SIG-M5 (cell line): Measurements from ENCODE around the gene SSR2.

ENCODE experiments used
- DNase-seq: peaks from one replicate; lab custom pipeline; 2025; lab: John Stamatoyannopoulos, UW

The SSR2 gene

GRCh38 chr1:156020293-156021092 is at the start of gene SSR2:
SSR2 (minus strand) TSS chr1:156020951; CDS start chr1:156020167, 784 bp downstream.
- peak; percentile 91 for DNase-seq

DNA sequence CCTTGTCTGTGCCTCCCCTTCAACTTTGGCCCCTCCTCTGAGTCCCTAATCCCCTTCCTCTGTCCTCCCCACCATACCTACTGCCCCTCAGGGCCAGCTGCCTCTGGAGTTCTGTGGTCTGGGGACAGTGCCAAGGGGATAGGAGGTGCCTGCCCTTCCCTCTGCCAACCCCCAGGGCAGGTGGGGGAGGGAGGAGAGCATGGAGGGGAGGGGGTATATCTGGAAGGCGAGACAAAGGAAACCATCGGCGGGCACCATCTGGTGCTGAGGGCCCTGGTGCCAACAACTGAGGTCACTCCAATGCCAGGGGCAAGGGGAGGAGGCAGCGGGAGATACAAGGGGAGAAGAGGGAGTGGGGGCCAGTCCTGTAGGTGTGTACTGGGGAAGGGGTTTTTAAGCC is 49.8 kb upstream of the SSR2 start:
- no peak for DNase-seq

- no peak for DNase-seq
Observed at GRCh38 chr1:156069490-156070455, 49.0 kb upstream of the SSR2 start.

DNA sequence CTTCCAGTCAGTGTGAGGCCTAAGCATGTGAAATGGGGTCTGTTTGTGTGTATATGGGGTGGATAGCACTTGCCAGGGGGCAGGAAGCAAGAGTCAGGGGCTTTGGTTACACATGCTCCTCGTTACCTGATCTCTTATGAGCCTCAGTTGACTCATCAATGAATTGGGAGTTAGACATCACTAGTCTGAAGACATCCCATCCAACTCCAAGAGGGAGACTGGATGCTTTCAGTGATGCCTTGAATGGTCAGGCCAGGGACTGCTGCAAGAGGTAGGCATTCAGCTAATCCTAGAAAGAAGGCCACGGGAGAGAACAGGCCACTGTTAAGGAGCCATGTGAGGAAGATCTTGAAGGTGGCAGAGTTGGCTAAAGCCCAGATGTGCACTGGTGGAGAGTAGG is 46.5 kb upstream of the SSR2 start:
- no peak for DNase-seq

DNA sequence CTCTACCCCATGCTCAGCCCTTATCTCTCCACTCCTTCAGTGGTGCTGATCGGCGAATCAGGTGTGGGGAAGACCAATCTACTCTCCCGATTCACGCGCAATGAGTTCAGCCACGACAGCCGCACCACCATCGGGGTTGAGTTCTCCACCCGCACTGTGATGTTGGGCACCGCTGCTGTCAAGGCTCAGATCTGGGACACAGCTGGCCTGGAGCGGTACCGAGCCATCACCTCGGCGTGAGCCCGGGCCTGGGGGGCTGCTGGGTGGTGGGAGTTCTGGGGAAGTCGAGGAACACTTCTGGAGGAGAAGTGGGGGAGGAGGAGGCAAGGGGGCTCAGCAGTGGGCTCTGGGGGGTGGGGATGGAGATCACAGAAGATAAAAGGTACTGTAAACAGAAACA is 45.1 kb upstream of the SSR2 start:
- no peak for DNase-seq

DNA sequence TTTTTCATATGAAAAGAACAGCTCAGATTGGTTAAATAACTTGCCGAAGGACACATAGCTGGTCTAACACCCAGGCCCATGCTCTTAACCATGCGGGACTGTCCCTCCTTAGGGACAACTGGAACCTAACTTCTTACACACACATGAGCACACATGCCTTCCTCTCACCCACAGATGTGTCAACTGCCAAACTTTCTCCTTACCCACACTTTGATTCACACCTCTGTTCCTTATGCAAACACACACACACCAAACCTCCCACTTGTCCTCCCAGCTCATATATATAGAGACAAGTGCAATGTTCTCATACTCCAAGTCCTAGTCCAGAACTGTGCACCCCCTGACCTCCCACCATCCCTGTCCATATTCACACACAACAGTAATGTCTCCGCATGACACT is 44.5 kb upstream of the SSR2 start:
- DNase-seq, result no peak

DNA sequence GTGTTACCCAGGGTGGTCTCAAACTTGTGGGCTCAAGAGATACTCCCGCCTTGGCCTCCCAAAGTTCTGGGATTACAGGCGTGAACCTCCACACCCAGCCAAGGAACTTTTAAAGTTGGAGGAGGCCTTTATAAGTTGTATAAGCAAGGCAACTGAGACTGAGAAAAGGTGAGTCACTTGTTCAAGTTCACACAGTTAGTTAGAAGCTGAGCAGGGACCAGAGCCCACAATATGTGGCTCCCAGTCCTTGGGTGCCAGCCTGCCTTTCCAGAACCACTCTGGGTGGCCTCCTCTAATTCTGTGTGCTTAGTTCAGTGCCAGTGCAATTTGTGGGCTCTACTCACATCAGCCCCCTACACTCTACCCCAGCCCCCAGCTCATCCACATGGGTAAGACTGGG is 43.9 kb upstream of the SSR2 start:
- DNase-seq, result no peak

- no peak for DNase-seq
Observed at GRCh38 chr1:156063997-156064285, 43.2 kb upstream of the SSR2 start.

GRCh38 chr1:156062189-156062588 is 41.4 kb upstream of the SSR2 start:
- no peak for DNase-seq

GRCh38 chr1:156060937-156061636 is 40.3 kb upstream of the SSR2 start, which contains the start of gene RAB25:
RAB25 (plus strand) TSS chr1:156061160; CDS start chr1:156061401, 241 bp downstream.
- no peak for DNase-seq

DNA sequence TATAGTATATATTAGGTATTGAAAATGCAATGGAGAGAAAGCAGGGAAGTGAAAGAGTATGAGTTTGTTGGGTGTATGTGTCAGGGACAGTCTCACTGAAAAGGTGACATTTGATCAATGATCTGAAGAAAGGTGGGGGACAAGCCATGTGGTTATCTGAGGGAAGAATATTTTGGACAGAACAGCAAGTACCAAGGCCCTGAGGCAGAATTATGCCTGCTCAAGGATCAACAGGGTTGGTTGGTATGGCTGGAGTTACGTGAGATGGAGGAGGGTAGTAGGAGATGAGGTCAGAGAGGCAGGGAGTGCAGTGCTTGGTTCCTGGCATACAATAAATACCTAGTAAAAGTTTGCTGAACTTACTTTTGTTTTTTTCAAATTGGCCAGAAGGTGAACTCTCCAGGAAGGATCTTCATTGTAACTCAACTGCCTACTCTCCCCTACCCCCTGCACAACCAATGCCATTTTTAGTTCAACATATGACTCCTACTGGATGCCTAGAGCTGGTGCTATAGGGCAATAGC is 35.6 kb upstream of the SSR2 start:
- DNase-seq, result no peak

GRCh38 chr1:156055281-156056048 is 34.7 kb upstream of the SSR2 start:
- peak; percentile 55 for DNase-seq

- peak; percentile 97 for DNase-seq
Observed at GRCh38 chr1:156054500-156055280, 33.9 kb upstream of the SSR2 start, which contains the start of gene LAMTOR2. LAMTOR2 (plus strand) TSS chr1:156054782; CDS start chr1:156054890, 108 bp downstream.

GRCh38 chr1:156053768-156054499 is 33.2 kb upstream of the SSR2 start, which contains the start of gene UBQLN4:
UBQLN4 (minus strand) TSS chr1:156053798; CDS start chr1:156053701, 97 bp downstream.
- no peak for DNase-seq

GRCh38 chr1:156052862-156053767 is 32.4 kb upstream of the SSR2 start:
- no peak for DNase-seq

DNA sequence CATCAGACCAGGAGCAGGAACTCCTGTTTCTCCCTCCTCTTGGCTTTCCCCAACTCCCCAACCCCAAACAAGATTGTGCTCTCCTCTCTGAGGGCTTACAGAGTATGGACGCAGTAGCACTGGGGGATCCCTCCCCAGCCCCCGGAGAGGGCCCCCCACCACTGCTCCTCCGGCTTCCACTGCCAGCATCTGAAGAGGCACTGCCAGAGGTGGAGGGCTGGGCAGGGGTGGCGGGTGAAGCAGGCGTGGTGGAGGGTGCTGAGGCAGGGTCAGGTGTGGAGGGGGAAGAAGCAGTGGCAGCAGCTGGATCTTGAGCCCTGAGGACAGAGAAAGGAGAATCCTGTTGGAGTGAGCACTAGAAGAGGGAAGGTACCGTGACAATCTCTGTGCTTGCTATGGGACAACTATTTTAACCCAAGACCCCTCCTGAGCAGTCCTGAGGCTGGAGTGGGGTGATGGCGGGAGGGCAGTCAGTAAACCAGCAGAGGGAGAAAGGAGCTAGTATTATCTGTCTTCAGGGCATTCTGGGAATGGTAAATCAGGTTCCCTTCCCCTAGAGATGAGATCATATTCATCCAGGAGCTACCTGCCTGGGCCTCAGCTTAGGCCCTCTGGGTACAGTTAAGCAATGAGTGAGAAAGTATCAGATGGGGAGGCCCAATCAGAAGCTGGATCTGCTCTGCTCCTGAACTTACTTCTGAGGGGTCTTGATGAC is 30.4 kb upstream of the SSR2 start:
- DNase-seq, result no peak

DNA sequence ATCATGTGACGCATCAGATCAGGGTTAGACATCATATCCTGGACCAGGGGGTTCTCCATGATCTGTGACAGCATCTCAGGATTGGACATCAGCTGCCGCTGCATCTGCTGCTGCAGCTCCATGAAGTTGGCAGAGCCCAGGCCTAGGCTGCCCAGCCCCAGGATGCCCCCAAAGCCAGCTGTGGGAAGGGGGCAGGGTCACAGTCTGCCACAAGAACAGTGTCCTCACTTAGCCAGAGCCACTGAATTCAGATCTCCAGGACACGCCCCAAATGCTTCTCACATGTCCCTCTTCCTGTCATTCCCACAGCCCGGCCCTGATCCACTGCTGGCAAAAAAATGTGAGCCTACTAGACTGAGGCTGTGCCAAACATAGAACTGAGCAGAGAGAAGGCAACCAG is 29.6 kb upstream of the SSR2 start:
- DNase-seq, result no peak
